Coronary artery (tissue), 2 donors: ENCODE measurements around the gene RBM22.
A peak's percentile ranks its signal among the peaks of the same experiment; 100 is the strongest.

Experiments
- DNase-seq: peaks from one replicate; pipeline ENCODE4 v3.0.0-alpha.2; 2017; ENCODE audit warnings: low spot score
- H3K27ac ChIP-seq, 2 donors: fragments of 200-600 bp; sonication (generic); one replicate each; pipeline ENCODE4 v1.5.1; 2016 to 2019
- H3K4me3 ChIP-seq: fragments of 200-600 bp; sonication (generic); 2 replicates; pipeline ENCODE4 v1.5.1; 2016; ENCODE audit warnings: mild to moderate bottlenecking, moderate library complexity
- TF ChIP-seq, protein P1 (sequence below): fragments of 200-600 bp; sonication (generic); IDR thresholded peaks from one replicate; pipeline ENCODE4 v1.5.1; 2019; ENCODE audit warnings: antibody characterized with exemption

The RBM22 gene

DNA sequence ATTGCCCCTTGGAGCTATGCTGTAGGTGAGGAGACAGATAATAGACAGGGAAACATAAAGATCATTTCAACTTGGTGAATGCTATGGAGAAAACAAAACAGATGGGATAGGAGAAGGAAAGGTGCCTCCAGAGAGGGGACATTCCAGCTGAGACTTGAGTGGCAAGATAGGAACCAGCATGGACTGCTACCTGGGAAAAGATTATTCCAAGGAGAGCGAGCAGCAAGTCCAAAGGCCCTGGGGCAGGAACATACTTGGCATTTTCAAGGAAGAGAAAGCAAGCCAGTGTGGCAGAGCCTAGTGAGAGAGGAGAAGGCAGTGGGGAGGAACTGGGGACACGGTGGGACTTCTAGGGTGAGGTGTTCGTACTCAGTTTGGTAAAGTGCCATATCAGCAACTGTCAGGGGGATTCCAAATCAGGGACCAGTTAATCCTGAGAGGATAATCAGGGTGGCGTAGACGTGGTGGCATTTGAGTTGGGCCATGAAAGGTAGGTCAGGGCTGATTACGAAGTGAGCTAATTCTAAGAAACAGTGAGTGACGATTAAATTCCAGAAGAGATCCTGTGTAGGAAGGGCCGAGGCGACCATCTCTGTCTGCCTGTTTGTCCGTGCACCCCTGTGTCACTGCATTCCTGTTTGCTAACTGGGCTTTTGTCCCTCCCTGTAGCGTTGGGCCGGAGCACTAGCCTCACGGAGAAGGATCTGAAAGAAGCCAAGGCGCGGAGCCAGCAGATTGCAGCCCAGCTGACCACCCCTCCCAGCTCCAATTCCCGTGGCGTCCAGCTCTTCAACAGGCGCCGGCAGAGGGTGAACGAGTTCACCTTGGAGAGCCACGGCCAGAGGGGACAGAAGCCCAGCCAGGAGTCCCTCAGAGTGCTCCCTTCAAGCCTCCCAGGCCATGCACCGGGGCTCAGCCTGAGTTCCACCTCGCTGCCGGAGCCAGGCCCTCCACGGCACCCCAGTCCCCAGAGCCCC is 53.3 kb downstream of the RBM22 start:
- TF ChIP-seq, protein P1, sequence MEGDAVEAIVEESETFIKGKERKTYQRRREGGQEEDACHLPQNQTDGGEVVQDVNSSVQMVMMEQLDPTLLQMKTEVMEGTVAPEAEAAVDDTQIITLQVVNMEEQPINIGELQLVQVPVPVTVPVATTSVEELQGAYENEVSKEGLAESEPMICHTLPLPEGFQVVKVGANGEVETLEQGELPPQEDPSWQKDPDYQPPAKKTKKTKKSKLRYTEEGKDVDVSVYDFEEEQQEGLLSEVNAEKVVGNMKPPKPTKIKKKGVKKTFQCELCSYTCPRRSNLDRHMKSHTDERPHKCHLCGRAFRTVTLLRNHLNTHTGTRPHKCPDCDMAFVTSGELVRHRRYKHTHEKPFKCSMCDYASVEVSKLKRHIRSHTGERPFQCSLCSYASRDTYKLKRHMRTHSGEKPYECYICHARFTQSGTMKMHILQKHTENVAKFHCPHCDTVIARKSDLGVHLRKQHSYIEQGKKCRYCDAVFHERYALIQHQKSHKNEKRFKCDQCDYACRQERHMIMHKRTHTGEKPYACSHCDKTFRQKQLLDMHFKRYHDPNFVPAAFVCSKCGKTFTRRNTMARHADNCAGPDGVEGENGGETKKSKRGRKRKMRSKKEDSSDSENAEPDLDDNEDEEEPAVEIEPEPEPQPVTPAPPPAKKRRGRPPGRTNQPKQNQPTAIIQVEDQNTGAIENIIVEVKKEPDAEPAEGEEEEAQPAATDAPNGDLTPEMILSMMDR = no peak
- peak; percentile 87 for DNase-seq
- Histone ChIP-seq H3K27ac (peak overlapping the region; percentile 75 to 90), H3K4me3 (peak overlapping the region; percentile 54)

DNA sequence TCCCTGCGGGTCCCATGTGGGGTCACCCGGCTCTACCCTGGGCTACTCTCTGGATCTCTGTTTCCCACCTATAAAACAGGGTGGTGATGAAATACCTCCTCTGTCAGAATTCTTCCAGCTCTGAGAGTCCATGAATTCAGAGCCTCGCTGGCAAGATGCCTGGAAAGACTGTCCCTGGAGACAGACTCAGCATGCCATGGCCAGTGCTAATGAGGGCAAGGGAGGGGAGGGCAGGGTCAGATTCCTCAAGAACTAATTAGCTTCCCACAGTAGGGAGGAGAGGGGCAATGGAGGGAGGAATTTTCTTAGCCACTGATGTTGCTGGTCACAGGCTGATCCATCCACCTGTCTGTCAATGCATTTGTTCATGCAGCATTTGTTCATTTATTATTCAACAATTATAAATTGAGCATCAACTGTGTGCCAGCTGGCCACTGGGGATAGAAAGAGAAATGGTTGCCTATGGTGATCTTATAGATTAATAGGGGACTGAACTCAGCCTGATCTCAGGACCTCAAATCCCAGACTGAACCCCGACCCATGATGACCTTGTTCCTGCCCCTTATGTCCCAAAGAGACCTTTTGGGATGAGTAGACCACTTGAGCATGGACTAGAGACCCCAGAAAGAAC is 55.7 kb downstream of the RBM22 start:
- DNase-seq = peak; percentile 81
- Histone ChIP-seq H3K27ac (peak overlapping the region; percentile 96 to 99), H3K4me3 (peak overlapping the region; percentile 31)
- TF ChIP-seq, protein P1 = no peak

DNA sequence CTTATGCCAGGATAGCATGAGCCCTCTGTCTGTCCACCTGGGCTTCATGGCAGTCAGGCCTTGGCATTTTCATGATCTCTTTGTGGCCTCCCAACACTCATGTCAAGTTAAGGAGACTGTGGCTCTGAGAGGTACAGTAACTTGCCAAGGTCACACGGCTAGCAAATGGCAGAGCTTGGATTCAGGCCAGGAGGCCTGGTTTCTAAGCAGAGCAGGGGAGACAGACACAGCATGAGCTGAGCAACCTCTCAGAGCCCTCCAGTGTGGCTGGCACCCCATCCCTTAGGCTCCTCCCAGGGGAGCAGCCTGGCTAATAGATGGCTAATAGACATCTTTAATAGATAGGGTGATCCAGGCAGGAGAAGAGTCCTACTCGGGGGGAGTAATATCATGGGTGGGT is 56.3 kb downstream of the RBM22 start:
- Histone ChIP-seq H3K27ac (peak overlapping the region; percentile 96 to 99), H3K4me3 (peak overlapping the region; percentile 31)
- DNase-seq = no peak
- TF ChIP-seq, protein P1 = no peak

DNA sequence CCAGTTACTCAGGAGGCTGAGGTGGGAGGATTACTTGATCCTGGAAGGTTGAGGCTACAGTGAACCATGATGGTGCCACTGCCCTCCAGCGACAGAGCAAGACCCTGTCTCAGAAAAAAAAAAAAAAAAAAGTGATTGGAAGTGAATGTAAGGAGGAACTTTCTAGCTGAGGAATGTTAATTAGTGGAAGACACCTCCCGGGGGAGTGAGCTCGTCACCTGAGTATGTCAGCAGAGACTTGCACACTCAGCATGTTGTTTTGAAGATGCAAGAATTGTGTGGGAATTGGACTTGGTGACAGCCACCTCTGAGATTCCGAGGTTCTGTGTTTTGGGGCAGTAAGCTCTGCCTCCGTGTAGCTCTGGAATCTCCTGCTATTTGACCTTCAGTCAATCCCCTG is 56.8 kb downstream of the RBM22 start:
- peak overlapping the region; percentile 96 to 99 for H3K27ac ChIP-seq
- H3K4me3 ChIP-seq = no peak overlapping the region

DNA sequence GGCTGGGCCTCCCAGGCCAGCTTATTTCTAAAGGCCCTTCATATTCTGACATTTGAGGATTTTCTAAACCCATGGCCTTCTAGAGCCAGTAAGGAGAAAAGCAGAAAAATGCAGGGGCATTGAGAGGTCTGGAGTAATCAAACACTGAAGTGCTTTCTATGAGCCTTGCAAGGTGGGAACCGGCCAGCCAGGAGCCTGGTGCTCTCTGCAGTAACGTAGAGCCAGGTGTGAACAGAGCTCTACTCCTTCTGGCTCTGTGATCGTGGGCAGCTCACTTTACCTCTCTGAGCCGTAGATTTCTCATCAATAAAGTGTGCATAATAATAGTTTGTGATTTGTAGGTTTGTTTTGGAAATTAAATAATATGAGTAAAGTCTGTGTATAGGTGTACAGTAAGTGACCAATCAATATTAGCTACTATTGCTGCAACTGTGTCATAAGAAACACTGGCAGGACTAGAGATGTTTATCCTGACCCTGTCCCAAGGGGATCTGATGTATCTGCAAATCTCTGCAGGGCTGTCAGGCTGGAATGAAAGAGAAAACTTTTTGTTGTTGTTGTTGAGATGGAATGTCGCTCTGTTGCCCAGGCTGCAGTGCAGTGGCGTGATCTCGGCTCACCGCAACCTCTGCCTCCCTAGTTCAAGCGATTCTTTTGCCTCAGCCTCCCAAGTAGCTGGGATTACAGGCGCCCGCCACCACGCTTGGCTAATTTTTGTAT is 57.7 kb downstream of the RBM22 start:
- H3K4me3 ChIP-seq = peak overlapping the region; percentile 33
- TF ChIP-seq, protein P1 = no peak
- no peak for DNase-seq
- H3K27ac ChIP-seq = peak overlapping the region; percentile 96 to 99

More for the DNA sequence above, 56.8 kb downstream of the RBM22 start:
- TF ChIP-seq, protein P1 = no peak
- DNase-seq = no peak

DNA sequence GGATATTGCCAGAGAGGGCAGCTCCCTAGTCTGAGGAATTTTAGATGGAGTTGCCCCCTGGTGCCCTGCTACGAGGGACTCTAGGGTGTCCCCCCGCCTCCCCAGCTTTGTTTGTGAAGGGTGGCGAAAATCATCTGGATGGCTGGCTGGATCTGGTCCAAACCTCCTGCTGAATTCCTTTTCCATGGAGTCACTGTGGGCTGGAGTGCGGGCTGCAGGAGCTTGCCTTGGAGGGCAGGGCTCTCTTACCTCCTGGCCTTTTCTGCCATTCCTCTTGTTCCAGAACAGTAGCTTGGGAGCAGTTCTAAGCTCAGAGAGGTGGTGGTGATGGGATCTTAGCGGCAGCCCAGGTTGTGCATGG is 58.3 kb downstream of the RBM22 start:
- Histone ChIP-seq H3K27ac (peak overlapping the region; percentile 96 to 99), H3K4me3 (peak overlapping the region; percentile 58)
- TF ChIP-seq, protein P1 = no peak
- no peak for DNase-seq
